Thoracic aorta (tissue), 2 donors: ENCODE data around the gene SARS1. TPM values are rescaled to one million over a fixed set of nuclear protein-coding genes. Genes with fewer than 3 reads are reported as not detected.

Experiments
- ATAC-seq: fragments of 150-250 bp; one replicate; pipeline ENCODE4 v1.8.0; 2017; ENCODE audit warnings: low read depth; ENCODE audit not compliant: insufficient number of reproducible peaks, low FRiP score
- DNase-seq: peaks from one replicate; pipeline ENCODE4 v3.0.0-alpha.2; 2020; ENCODE audit warnings: low spot score
- H3K27ac ChIP-seq, 2 donors: fragments of 200-600 bp; sonication (generic); 1 replicate in 1 of 2; 2 replicates in 1 of 2; pipeline ENCODE4 v1.5.1; 2016; ENCODE audit warnings: mild to moderate bottlenecking in 2 of 2, moderate library complexity in 2 of 2
- H3K27me3 ChIP-seq: fragments of 200-600 bp; sonication (generic); replicated peaks from 2 replicates; pipeline ENCODE4 v1.6.0; 2016; ENCODE audit warnings: mild to moderate bottlenecking; ENCODE audit not compliant: insufficient read depth
- H3K36me3 ChIP-seq: fragments of 200-600 bp; sonication (generic); one replicate; pipeline ENCODE4 v1.5.1; 2016
- H3K4me1 ChIP-seq, 2 donors: fragments of 200-600 bp; sonication (generic); 1 replicate in 1 of 2; 2 replicates in 1 of 2; pipeline versions ENCODE4 v1.5.1 to v1.6.0; 2016; ENCODE audit warnings: low read depth in 2 of 2, mild to moderate bottlenecking in 1 of 2; ENCODE audit not compliant: control insufficient read depth in 1 of 2
- H3K4me3 ChIP-seq: fragments of 200-600 bp; sonication (generic); 2 replicates; pipeline ENCODE4 v1.5.1; 2016; ENCODE audit warnings: mild to moderate bottlenecking
- H3K9me3 ChIP-seq: fragments of 200-600 bp; sonication (generic); 2 replicates; pipeline ENCODE4 v1.5.1; 2016
- CTCF ChIP-seq: fragments of 200-600 bp; sonication (generic); IDR thresholded peaks from one replicate; pipeline ENCODE4 v1.5.1; 2019; ENCODE audit warnings: antibody characterized with exemption
- total RNA-seq, 2 donors: library from RNA; depleted of rRNA; stranded (reverse); fragments of >200 nt; gene quantifications; one replicate each; pipeline versions ENCODE4 v1.1.0 to v1.2.3, GENCODE V29; 2016

SARS1 gene
- total RNA-seq, 2 donors from 2014 or later, result 122 to 137 TPM

GRCh38 chr1:109262231-109263055, 48.7 kb downstream of the SARS1 start:
- DNase-seq (no peak), ATAC-seq (no peak)
- H3K9me3 ChIP-seq, result no peaks in the 10 kb centered on the region
- H3K4me1 ChIP-seq, result no peaks in the 10 kb centered on the region
- H3K4me3 ChIP-seq, result no peak overlapping the region
- no peak overlapping the region for H3K27ac ChIP-seq
- no peaks in the 10 kb centered on the region for H3K27me3 ChIP-seq
- TF ChIP-seq CTCF, result no peak
- H3K36me3 ChIP-seq, result no peaks in the 10 kb centered on the region

GRCh38 chr1:109263234-109263596, 49.5 kb downstream of the SARS1 start:
- DNase-seq (no peak), ATAC-seq (no peak)
- no peaks in the 10 kb centered on the region for H3K9me3 ChIP-seq
- no peak overlapping the region for H3K27ac ChIP-seq
- no peak overlapping the region for H3K4me3 ChIP-seq
- no peaks in the 10 kb centered on the region for H3K27me3 ChIP-seq
- H3K36me3 ChIP-seq, result no peaks in the 10 kb centered on the region
- TF ChIP-seq CTCF, result no peak
- H3K4me1 ChIP-seq, result no peaks in the 10 kb centered on the region

- H3K27ac ChIP-seq, result no peak overlapping the region
- TF ChIP-seq CTCF, result peak; percentile 95
- peak; percentile 36 for DNase-seq
- H3K36me3 ChIP-seq, result no peaks in the 10 kb centered on the region
- H3K4me3 ChIP-seq, result no peak overlapping the region
- H3K27me3 ChIP-seq, result no peaks in the 10 kb centered on the region
- H3K9me3 ChIP-seq, result no peaks in the 10 kb centered on the region
- no peaks in the 10 kb centered on the region for H3K4me1 ChIP-seq
- ATAC-seq, result no peak
These were observed 50.1 kb downstream of the SARS1 start for GRCh38 chr1:109263597-109264378.

GRCh38 chr1:109264379-109264755, 50.6 kb downstream of the SARS1 start:
- Histone ChIP-seq H3K27me3 (no peaks in the 10 kb centered on the region), H3K27ac (no peak overlapping the region), H3K9me3 (no peaks in the 10 kb centered on the region), H3K36me3 (no peaks in the 10 kb centered on the region), H3K4me3 (no peak overlapping the region), H3K4me1 (no peaks in the 10 kb centered on the region)
- DNase-seq (no peak), ATAC-seq (no peak)
- TF ChIP-seq CTCF, result no peak

GRCh38 chr1:109265016-109265415, 51.3 kb downstream of the SARS1 start:
- Histone ChIP-seq H3K36me3 (no peaks in the 10 kb centered on the region), H3K27me3 (no peaks in the 10 kb centered on the region), H3K4me3 (no peak overlapping the region), H3K27ac (no peak overlapping the region), H3K9me3 (no peaks in the 10 kb centered on the region), H3K4me1 (no peaks in the 10 kb centered on the region)
- ATAC-seq (no peak), DNase-seq (no peak)
- no peak for TF ChIP-seq CTCF
